Measurements from ENCODE around the gene PDK1. TPM values are rescaled to one million over a fixed set of nuclear protein-coding genes. Genes with fewer than 3 reads are reported as not detected.

The PDK1 gene
- total RNA-seq, 1 donor from 2014 or later: 42.3 TPM

- H3K4me3 Mint-ChIP-seq: no peak overlapping the region
- no peak for TF ChIP-seq CTCF (IDR thresholded peaks at IDR 0.05; ENCODE audit: unreplicated experiment)
- peaks cover 14% of the 10 kb centered on the region for H3K9me3 Mint-ChIP-seq
These were observed 73.7 kb downstream of the PDK1 start for GRCh38 chr2:172629586-172629985.

DNA sequence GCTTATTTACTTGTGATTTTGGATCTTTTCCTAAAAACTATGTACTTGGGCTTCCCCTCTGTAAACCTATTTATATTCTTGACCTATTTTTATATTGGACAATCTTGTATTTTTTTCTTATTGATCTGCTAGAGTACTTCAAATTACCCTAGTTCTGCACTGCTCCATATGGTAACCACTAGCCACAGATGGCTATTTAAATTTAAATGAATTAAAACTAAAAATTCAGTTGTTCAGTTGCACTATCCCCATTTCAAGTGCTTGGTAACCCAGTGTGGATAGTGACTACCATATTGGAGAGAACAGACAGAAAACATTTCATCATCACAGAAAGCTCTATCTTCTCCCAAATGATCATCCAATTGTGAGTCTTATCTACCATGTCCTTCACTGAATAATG lies 74.3 kb downstream of the PDK1 start:
- TF ChIP-seq CTCF (IDR thresholded peaks at IDR 0.05; ENCODE audit: unreplicated experiment): no peak
- Mint-ChIP-seq H3K4me3 (no peak overlapping the region), H3K36me3 (peaks cover 24% of the 10 kb centered on the region), H3K27me3 (ENCODE audit: low read depth) (no peaks in the 10 kb centered on the region), H3K27ac (no peak overlapping the region), H3K4me1 (no peaks in the 10 kb centered on the region), H3K9me3 (peaks cover 13% of the 10 kb centered on the region)
- no peak for DNase-seq (ENCODE audit: low spot score in 2 of 2, unreplicated experiment in 2 of 2)

More at GRCh38 chr2:172629586-172629985, 73.7 kb downstream of the PDK1 start:
- Mint-ChIP-seq H3K27me3 (ENCODE audit: low read depth) (no peaks in the 10 kb centered on the region), H3K27ac (no peak overlapping the region), H3K4me1 (no peaks in the 10 kb centered on the region), H3K36me3 (peaks cover 28% of the 10 kb centered on the region)
- DNase-seq (ENCODE audit: low spot score in 2 of 2, unreplicated experiment in 2 of 2): no peak

- Mint-ChIP-seq H3K9me3 (peaks cover 4% of the 10 kb centered on the region), H3K27me3 (ENCODE audit: low read depth) (peaks cover 1% of the 10 kb centered on the region), H3K36me3 (peaks cover 5% of the 10 kb centered on the region), H3K4me1 (no peaks in the 10 kb centered on the region), H3K4me3 (no peak overlapping the region), H3K27ac (no peak overlapping the region)
- no peak for TF ChIP-seq CTCF (IDR thresholded peaks at IDR 0.05; ENCODE audit: unreplicated experiment)
- no peak for DNase-seq (ENCODE audit: low spot score in 2 of 2, unreplicated experiment in 2 of 2)
These were observed 78.6 kb downstream of the PDK1 start for GRCh38 chr2:172634477-172634876.

- Mint-ChIP-seq H3K27me3 (ENCODE audit: low read depth) (peaks cover 1% of the 10 kb centered on the region), H3K27ac (no peak overlapping the region), H3K9me3 (peaks cover 4% of the 10 kb centered on the region), H3K36me3 (no peaks in the 10 kb centered on the region), H3K4me3 (no peak overlapping the region), H3K4me1 (no peaks in the 10 kb centered on the region)
- DNase-seq (ENCODE audit: low spot score in 2 of 2, unreplicated experiment in 2 of 2): no peak
- TF ChIP-seq CTCF (IDR thresholded peaks at IDR 0.05; ENCODE audit: unreplicated experiment): no peak
These were observed 79.7 kb downstream of the PDK1 start for GRCh38 chr2:172635548-172635947.

DNA sequence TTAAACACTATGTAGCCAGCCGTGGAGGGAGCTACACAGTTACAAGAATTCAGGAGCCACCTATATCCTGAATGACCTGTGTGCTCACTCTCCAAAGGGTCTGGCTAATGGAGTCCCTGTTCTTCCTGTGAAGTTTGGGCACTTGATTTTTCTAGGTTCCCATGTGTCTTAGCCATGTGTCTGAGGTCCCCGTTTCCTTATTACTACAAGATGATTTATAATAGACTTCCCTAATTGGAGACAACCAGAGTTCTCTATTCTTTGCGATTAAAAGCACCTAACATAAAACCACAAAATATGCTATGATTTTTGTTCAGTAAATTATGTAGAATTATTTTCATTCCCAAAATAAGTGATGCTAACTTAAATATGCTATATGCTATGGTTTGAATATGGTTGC lies 83.4 kb downstream of the PDK1 start:
- no peak for DNase-seq (ENCODE audit: low spot score in 2 of 2, unreplicated experiment in 2 of 2)
- Mint-ChIP-seq H3K27me3 (ENCODE audit: low read depth) (peaks cover 4% of the 10 kb centered on the region), H3K27ac (no peak overlapping the region), H3K4me1 (peaks cover 15% of the 10 kb centered on the region), H3K9me3 (no peaks in the 10 kb centered on the region), H3K4me3 (no peak overlapping the region), H3K36me3 (no peaks in the 10 kb centered on the region)
- no peak for TF ChIP-seq CTCF (IDR thresholded peaks at IDR 0.05; ENCODE audit: unreplicated experiment)

- Mint-ChIP-seq H3K9me3 (no peaks in the 10 kb centered on the region), H3K36me3 (no peaks in the 10 kb centered on the region), H3K27me3 (ENCODE audit: low read depth) (peaks cover 4% of the 10 kb centered on the region), H3K4me1 (peaks cover 15% of the 10 kb centered on the region), H3K4me3 (no peak overlapping the region), H3K27ac (no peak overlapping the region)
- DNase-seq (ENCODE audit: low spot score in 2 of 2, unreplicated experiment in 2 of 2): no peak
- TF ChIP-seq CTCF (IDR thresholded peaks at IDR 0.05; ENCODE audit: unreplicated experiment): no peak
These were observed 83.9 kb downstream of the PDK1 start for GRCh38 chr2:172639823-172640222.

Measured in mesothelial cell of epicardium (in vitro differentiated cells).